Activated naive CD8-positive, alpha-beta T cell (primary cell): Measurements from ENCODE around the gene GAS2L2.

Experiments used
- H3K27ac Mint-ChIP-seq: one replicate; pipeline ENCODE4 v1.8.0; 2021; ENCODE audit warnings: mixed read lengths
- H3K27me3 Mint-ChIP-seq: one replicate; pipeline ENCODE4 v1.8.0; 2021; ENCODE audit warnings: mixed read lengths
- H3K36me3 Mint-ChIP-seq: one replicate; pipeline ENCODE4 v1.8.0; 2021; ENCODE audit warnings: mixed read lengths
- H3K4me1 Mint-ChIP-seq: one replicate; pipeline ENCODE4 v1.8.0; 2021; ENCODE audit warnings: low read depth, mixed read lengths
- H3K4me3 Mint-ChIP-seq: one replicate; pipeline ENCODE4 v1.8.0; 2021; ENCODE audit warnings: mild to moderate bottlenecking, mixed read lengths
- H3K9me3 Mint-ChIP-seq: one replicate; pipeline ENCODE4 v1.8.0; 2021; ENCODE audit warnings: low read depth, mixed read lengths

GAS2L2 gene

GRCh38 chr17:35752945-35753764 lies at the start of gene GAS2L2:
Gene GAS2L2 (minus strand): TSS chr17:35753239. CDS start chr17:35752850, 389 bp downstream.
- H3K36me3 Mint-ChIP-seq = no peaks in the 10 kb centered on the region
- no peak within 1 kb of the TSS for H3K4me3 Mint-ChIP-seq
- H3K9me3 Mint-ChIP-seq = no peaks in the 10 kb centered on the region
- H3K27ac Mint-ChIP-seq = no peak within 1 kb of the TSS
- H3K4me1 Mint-ChIP-seq = peaks cover 10% of the 10 kb centered on the region
- H3K27me3 Mint-ChIP-seq = peaks cover 21% of the 10 kb centered on the region

- Mint-ChIP-seq H3K27me3 (no peaks in the 10 kb centered on the region), H3K4me3 (peak overlapping the region; percentile 6), H3K27ac (peak overlapping the region; percentile 86), H3K36me3 (no peaks in the 10 kb centered on the region), H3K9me3 (no peaks in the 10 kb centered on the region), H3K4me1 (peaks cover 39% of the 10 kb centered on the region)
These were observed 48.7 kb upstream of the GAS2L2 start for GRCh38 chr17:35801583-35802224.

GRCh38 chr17:35799942-35800341 lies 46.9 kb upstream of the GAS2L2 start:
- H3K9me3 Mint-ChIP-seq = no peaks in the 10 kb centered on the region
- peak overlapping the region; percentile 59 for H3K27ac Mint-ChIP-seq
- H3K4me3 Mint-ChIP-seq = no peak overlapping the region
- H3K4me1 Mint-ChIP-seq = peaks cover 41% of the 10 kb centered on the region
- H3K27me3 Mint-ChIP-seq = peaks cover 3% of the 10 kb centered on the region
- H3K36me3 Mint-ChIP-seq = no peaks in the 10 kb centered on the region

- no peaks in the 10 kb centered on the region for H3K36me3 Mint-ChIP-seq
- no peak overlapping the region for H3K27ac Mint-ChIP-seq
- H3K9me3 Mint-ChIP-seq = no peaks in the 10 kb centered on the region
- H3K27me3 Mint-ChIP-seq = peaks cover 8% of the 10 kb centered on the region
- H3K4me1 Mint-ChIP-seq = peaks cover 42% of the 10 kb centered on the region
- no peak overlapping the region for H3K4me3 Mint-ChIP-seq
These were observed 44.9 kb upstream of the GAS2L2 start for GRCh38 chr17:35797918-35798317.

GRCh38 chr17:35797370-35797769 lies 44.3 kb upstream of the GAS2L2 start:
- Mint-ChIP-seq H3K27ac (no peak overlapping the region), H3K4me1 (peaks cover 40% of the 10 kb centered on the region), H3K36me3 (no peaks in the 10 kb centered on the region), H3K4me3 (no peak overlapping the region), H3K9me3 (no peaks in the 10 kb centered on the region), H3K27me3 (peaks cover 8% of the 10 kb centered on the region)

GRCh38 chr17:35796942-35797341 lies 43.9 kb upstream of the GAS2L2 start:
- Mint-ChIP-seq H3K4me3 (no peak overlapping the region), H3K27me3 (peaks cover 8% of the 10 kb centered on the region), H3K27ac (no peak overlapping the region)

GRCh38 chr17:35795871-35796265 lies 42.8 kb upstream of the GAS2L2 start:
- peak overlapping the region; percentile 78 for H3K4me3 Mint-ChIP-seq
- H3K4me1 Mint-ChIP-seq = peaks cover 32% of the 10 kb centered on the region
- H3K27ac Mint-ChIP-seq = no peak overlapping the region
- H3K27me3 Mint-ChIP-seq = peaks cover 8% of the 10 kb centered on the region
- no peaks in the 10 kb centered on the region for H3K36me3 Mint-ChIP-seq
- H3K9me3 Mint-ChIP-seq = no peaks in the 10 kb centered on the region

More at GRCh38 chr17:35796942-35797341, 43.9 kb upstream of the GAS2L2 start:
- Mint-ChIP-seq H3K36me3 (no peaks in the 10 kb centered on the region), H3K9me3 (no peaks in the 10 kb centered on the region), H3K4me1 (peaks cover 42% of the 10 kb centered on the region)

GRCh38 chr17:35795007-35795870 lies 42.2 kb upstream of the GAS2L2 start, which contains the start of gene MMP28:
Gene MMP28 (minus strand): TSS chr17:35795641. CDS start chr17:35795377, 264 bp downstream.
- peaks cover 8% of the 10 kb centered on the region for H3K27me3 Mint-ChIP-seq
- peak within 1 kb of the TSS; percentile 34 for H3K27ac Mint-ChIP-seq

GRCh38 chr17:35793257-35793656 lies 40.2 kb upstream of the GAS2L2 start:
- Mint-ChIP-seq H3K4me3 (peak overlapping the region; percentile 65), H3K4me1 (peaks cover 43% of the 10 kb centered on the region), H3K27ac (no peak overlapping the region), H3K27me3 (peaks cover 8% of the 10 kb centered on the region), H3K9me3 (no peaks in the 10 kb centered on the region), H3K36me3 (no peaks in the 10 kb centered on the region)

More at GRCh38 chr17:35795007-35795870, 42.2 kb upstream of the GAS2L2 start, which contains the start of gene MMP28:
- Mint-ChIP-seq H3K36me3 (no peaks in the 10 kb centered on the region), H3K4me3 (peak within 1 kb of the TSS; percentile 82), H3K4me1 (peaks cover 30% of the 10 kb centered on the region), H3K9me3 (no peaks in the 10 kb centered on the region)

- Mint-ChIP-seq H3K36me3 (no peaks in the 10 kb centered on the region), H3K9me3 (no peaks in the 10 kb centered on the region), H3K27me3 (peaks cover 8% of the 10 kb centered on the region), H3K4me1 (peaks cover 50% of the 10 kb centered on the region), H3K4me3 (no peak overlapping the region), H3K27ac (no peak overlapping the region)
These were observed 38.8 kb upstream of the GAS2L2 start for GRCh38 chr17:35791681-35792350.

GRCh38 chr17:35790841-35791240 lies 37.8 kb upstream of the GAS2L2 start:
- H3K27me3 Mint-ChIP-seq = peaks cover 5% of the 10 kb centered on the region
- H3K27ac Mint-ChIP-seq = no peak overlapping the region
- H3K36me3 Mint-ChIP-seq = peaks cover 2% of the 10 kb centered on the region
- H3K4me1 Mint-ChIP-seq = peaks cover 47% of the 10 kb centered on the region
- H3K4me3 Mint-ChIP-seq = no peak overlapping the region
- no peaks in the 10 kb centered on the region for H3K9me3 Mint-ChIP-seq

- peak overlapping the region; percentile 1 for H3K4me3 Mint-ChIP-seq
- H3K36me3 Mint-ChIP-seq = peaks cover 2% of the 10 kb centered on the region
- peaks cover 41% of the 10 kb centered on the region for H3K4me1 Mint-ChIP-seq
- H3K27me3 Mint-ChIP-seq = peaks cover 4% of the 10 kb centered on the region
- H3K27ac Mint-ChIP-seq = peak overlapping the region; percentile 37
- no peaks in the 10 kb centered on the region for H3K9me3 Mint-ChIP-seq
These were observed 35.7 kb upstream of the GAS2L2 start for GRCh38 chr17:35788477-35789368.

GRCh38 chr17:35786941-35787432 lies 33.9 kb upstream of the GAS2L2 start:
- no peaks in the 10 kb centered on the region for H3K27me3 Mint-ChIP-seq
- H3K27ac Mint-ChIP-seq = no peak overlapping the region
- H3K4me3 Mint-ChIP-seq = no peak overlapping the region
- H3K36me3 Mint-ChIP-seq = peaks cover 2% of the 10 kb centered on the region
- no peaks in the 10 kb centered on the region for H3K9me3 Mint-ChIP-seq
- peaks cover 26% of the 10 kb centered on the region for H3K4me1 Mint-ChIP-seq
